GM13976 (cell line): ENCODE data around the gene CDH22.

Experiments
- DNase-seq: peaks from one replicate; pipeline ENCODE4 v3.0.0; 2012; ENCODE audit warnings: low spot score
- CTCF ChIP-seq: IDR thresholded peaks from 2 replicates; pipeline ENCODE4 v1.5.1; 2012; ENCODE audit warnings: borderline replicate concordance, mild to moderate bottlenecking; ENCODE audit not compliant: insufficient read depth; ENCODE audit errors: extremely low read depth, missing control alignments, control extremely low read depth
- in situ Hi-C: fragments of 300-500 bp; cut with MboI; formaldehyde crosslinking; loops from one replicate; pipeline ENCODE4 v1.12.0; 2022; ENCODE audit warnings: low sequenced_read_pairs, mixed read lengths, inconsistent platforms; ENCODE audit not compliant: unreplicated experiment

The CDH22 gene

DNA sequence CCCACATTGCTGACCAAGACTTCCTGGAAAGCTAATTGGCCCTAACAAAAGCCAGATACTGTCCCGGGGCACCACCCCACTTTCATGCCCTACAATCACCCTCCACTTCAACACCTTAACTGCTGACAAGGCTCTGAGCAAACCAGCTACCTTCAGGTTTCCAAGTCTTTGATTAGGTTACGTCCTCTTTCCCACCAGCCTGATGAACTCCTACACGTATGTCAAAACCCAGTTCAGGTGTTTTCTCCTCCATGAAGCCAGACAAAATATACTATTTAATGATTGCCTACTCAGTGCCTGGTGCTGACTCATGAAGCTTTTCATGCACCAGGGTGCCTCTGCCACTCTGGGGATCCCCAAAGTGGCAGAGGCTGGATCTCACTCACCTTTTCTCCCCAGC is 58.6 kb downstream of the CDH22 start:
- in situ Hi-C loops, result no loop called here
- DNase-seq, result no peak
- no peak for TF ChIP-seq CTCF

GRCh38 chr20:46246559-46246958 is 61.7 kb downstream of the CDH22 start:
- no peak for TF ChIP-seq CTCF
- no peak for DNase-seq

GRCh38 chr20:46243707-46244628 is 64.3 kb downstream of the CDH22 start:
- in situ Hi-C loops, result no loop called here
- no peak for DNase-seq
- TF ChIP-seq CTCF, result no peak

More at GRCh38 chr20:46246559-46246958, 61.7 kb downstream of the CDH22 start:
- in situ Hi-C loops, result no loop called here

GRCh38 chr20:46242390-46242789 is 65.9 kb downstream of the CDH22 start:
- in situ Hi-C loops, result no loop called here
- no peak for DNase-seq
- no peak for TF ChIP-seq CTCF

DNA sequence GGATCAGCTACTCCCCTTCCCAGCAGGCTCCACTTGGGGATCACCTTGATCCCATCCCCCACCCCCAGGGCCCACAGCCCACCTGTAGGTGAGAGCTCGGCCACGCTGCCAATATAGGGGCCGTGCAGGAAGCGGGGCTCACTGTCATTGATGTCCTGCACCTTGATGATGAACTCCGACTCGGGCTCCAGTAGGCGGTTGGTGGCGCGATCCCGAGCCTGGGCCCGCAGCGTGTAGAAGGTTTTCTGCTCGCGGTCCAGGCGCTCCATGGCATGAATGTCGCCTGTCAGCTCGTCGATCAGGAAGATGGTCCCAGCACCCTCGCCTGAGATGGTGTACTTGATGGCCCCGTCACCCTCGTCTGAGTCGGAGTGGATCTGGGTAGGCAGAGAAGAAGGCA is 67.4 kb downstream of the CDH22 start:
- no peak for TF ChIP-seq CTCF
- in situ Hi-C loops, result no loop called here
- no peak for DNase-seq

GRCh38 chr20:46240065-46240464 is 68.2 kb downstream of the CDH22 start:
- no peak for TF ChIP-seq CTCF
- in situ Hi-C loops, result no loop called here
- DNase-seq, result no peak
